SK-N-SH (cell line): Measurements from ENCODE around the gene SDK1. TPM values are rescaled to one million over a fixed set of nuclear protein-coding genes. Genes with fewer than 3 reads are reported as not detected.

Experiments
- CTCF ChIA-PET: fragments of 300-600, 350-600 bp; formaldehyde crosslinking; extraction: SDS; loops from one replicate; lab custom pipeline; 2021; lab: Yijun Ruan, JAX
- POLR2A ChIA-PET: fragments of 350-600 bp; sonication (Branson Sonifier 250); formaldehyde crosslinking; extraction: SDS; loops from one replicate; lab custom pipeline; 2020; ENCODE audit warnings: antibody characterized with exemption, inconsistent platforms; lab: Yijun Ruan, JAX
- DNase-seq: peaks from one replicate; pipeline ENCODE4 v3.0.0; 2012
- H2AFZ ChIP-seq: fragments of 200-600 bp; sonication (generic); 2 replicates; pipeline ENCODE4 v1.8.1; 2016; ENCODE audit warnings: antibody characterized with exemption, mild to moderate bottlenecking, low read depth
- H3F3A ChIP-seq: fragments of 200-600 bp; sonication (generic); replicated peaks from 2 replicates; pipeline ENCODE3; 2016; ENCODE audit warnings: antibody characterized with exemption, mild to moderate bottlenecking; ENCODE audit not compliant: insufficient read depth
- H3K27ac ChIP-seq, 2 experiments: fragments of 200-500 bp in 1 of 2; fragments of 200-600 bp in 1 of 2; sonication (Bioruptor generic) in 1 of 2; sonication (generic), shearing (Covaris generic) in 1 of 2; 2 replicates each; pipeline versions ENCODE4 v1.5.1 to v1.6.1; 2014 to 2016; ENCODE audit warnings: low read depth in 2 of 2, inconsistent platforms in 1 of 2, low read length in 1 of 2, mild to moderate bottlenecking in 1 of 2, mixed read lengths in 1 of 2
- H3K27me3 ChIP-seq: fragments of 200-600 bp; sonication (generic), shearing (Covaris generic); 2 replicates; pipeline ENCODE4 v1.6.1; 2016; ENCODE audit warnings: mixed run types; ENCODE audit not compliant: insufficient read depth
- H3K36me3 ChIP-seq, 2 experiments: fragments of 200-500 bp in 1 of 2; fragments of 200-600 bp in 1 of 2; sonication (Bioruptor generic) in 1 of 2; sonication (generic) in 1 of 2; replicated peaks in 1 of 2; 2 replicates each; pipeline versions ENCODE3 to v1.5.1; 2014 to 2016; ENCODE audit warnings: low read length in 1 of 2, mild to moderate bottlenecking in 1 of 2; ENCODE audit not compliant: insufficient read depth in 2 of 2, control insufficient read depth in 1 of 2
- H3K4me1 ChIP-seq, 2 experiments: fragments of 200-500 bp in 1 of 2; fragments of 200-600 bp in 1 of 2; sonication (Bioruptor generic) in 1 of 2; sonication (generic), shearing (Covaris generic) in 1 of 2; 2 replicates each; pipeline versions ENCODE4 v1.5.1 to v1.6.1; 2014 to 2016; ENCODE audit warnings: low read depth in 1 of 2, low read length in 1 of 2, mixed run types in 1 of 2; ENCODE audit not compliant: insufficient read depth in 2 of 2, control insufficient read depth in 1 of 2
- H3K4me2 ChIP-seq: fragments of 200-600 bp; sonication (generic), shearing (Covaris generic); 2 replicates; pipeline ENCODE4 v1.6.1; 2017; ENCODE audit warnings: mixed run types
- H3K4me3 ChIP-seq, 2 experiments: fragments of 200-500 bp in 1 of 2; fragments of 200-600 bp in 1 of 2; sonication (Bioruptor generic) in 1 of 2; sonication (generic), shearing (Covaris generic) in 1 of 2; 2 replicates each; pipeline versions ENCODE4 v1.5.1 to v1.8.1; 2014 to 2016; ENCODE audit warnings: low read depth in 2 of 2, inconsistent platforms in 1 of 2, low read length in 1 of 2, mild to moderate bottlenecking in 1 of 2, mixed read lengths in 1 of 2, moderate library complexity in 1 of 2
- H3K79me2 ChIP-seq: fragments of 200-600 bp; sonication (generic); 2 replicates; pipeline ENCODE4 v1.8.1; 2017; ENCODE audit warnings: mild to moderate bottlenecking; ENCODE audit not compliant: insufficient read depth
- H3K9ac ChIP-seq: fragments of 200-600 bp; sonication (generic); 2 replicates; pipeline ENCODE4 v1.6.1; 2017; ENCODE audit warnings: mixed run types
- H3K9me2 ChIP-seq: fragments of 200-600 bp; sonication (generic); 2 replicates; pipeline ENCODE4 v1.6.1; 2017; ENCODE audit warnings: mixed run types
- H3K9me3 ChIP-seq: fragments of 200-600 bp; sonication (generic); 2 replicates; pipeline ENCODE4 v1.6.1; 2017; ENCODE audit warnings: mixed run types, mild to moderate bottlenecking, moderate library complexity
- H4K20me1 ChIP-seq: fragments of 200-600 bp; sonication (generic); 2 replicates; pipeline ENCODE4 v1.6.1; 2017; ENCODE audit warnings: mild to moderate bottlenecking, mixed run types; ENCODE audit not compliant: insufficient read depth
- CHD2 ChIP-seq: fragments of 150-350 bp; IDR thresholded peaks from 2 replicates; pipeline ENCODE4 v1.6.1; 2018; ENCODE audit warnings: low read length; ENCODE audit not compliant: partially characterized antibody
- FOXM1 ChIP-seq: IDR thresholded peaks from 2 replicates; pipeline ENCODE4 v1.4.0; 2012; ENCODE audit warnings: low read depth, mild to moderate bottlenecking
- GABPA ChIP-seq: IDR thresholded peaks from 2 replicates; pipeline ENCODE4 v1.4.0; 2012; ENCODE audit warnings: low read depth, mild to moderate bottlenecking
- GATA2 ChIP-seq: sonication (generic); formaldehyde crosslinking; IDR thresholded peaks from 2 replicates; pipeline ENCODE4 v1.5.0; 2020; ENCODE audit warnings: mild to moderate bottlenecking, missing genetic modification reagents
- JUND ChIP-seq: IDR thresholded peaks from 2 replicates; pipeline ENCODE4 v1.4.0; 2012
- MXI1 ChIP-seq: IDR thresholded peaks from 2 replicates; pipeline ENCODE4 v1.6.1; 2012; ENCODE audit warnings: mild to moderate bottlenecking, low read depth, low read length, improper control_type of control experiment
- NFIC ChIP-seq: IDR thresholded peaks from 2 replicates; pipeline ENCODE4 v1.4.0; 2012; ENCODE audit warnings: borderline replicate concordance
- RAD21 ChIP-seq: IDR thresholded peaks from 2 replicates; pipeline ENCODE4 v1.6.1; 2012; ENCODE audit warnings: mild to moderate bottlenecking, low read length
- RFX5 ChIP-seq: IDR thresholded peaks from 2 replicates; pipeline ENCODE4 v1.6.1; 2012; ENCODE audit warnings: mild to moderate bottlenecking, improper control_type of control experiment, low read length
- RXRA ChIP-seq: IDR thresholded peaks from 2 replicates; pipeline ENCODE4 v1.4.0; 2012; ENCODE audit warnings: low read depth, mild to moderate bottlenecking, borderline replicate concordance
- SIN3A ChIP-seq: IDR thresholded peaks from 2 replicates; pipeline ENCODE4 v1.6.1; 2012; ENCODE audit warnings: low read depth, mild to moderate bottlenecking, low read length, moderate library complexity, borderline replicate concordance
- SMC3 ChIP-seq: IDR thresholded peaks from 2 replicates; pipeline ENCODE4 v1.6.1; 2012; ENCODE audit warnings: low read depth, low read length, improper control_type of control experiment
- TCF12 ChIP-seq: IDR thresholded peaks from 2 replicates; pipeline ENCODE4 v1.4.0; 2012
- WGBS: methylation state at CpG from one replicate; pipeline ENCODE4 v1.1.6; 2017; ENCODE audit warnings: low lambda C conversion rate; 5-methylcytosine and 5-hydroxymethylcytosine counted together
- polyA plus RNA-seq, 3 experiments: library from polyadenylated mRNA; depleted of rRNA; stranded (reverse); fragments of >200 nt; gene quantifications; 2 replicates each; pipeline ENCODE4 v1.2.3, GENCODE V29; 2012
- TF ChIP-seq, protein P1 (sequence below): fragments of 150-350 bp; IDR thresholded peaks from 2 replicates; pipeline ENCODE4 v1.6.1; 2016; ENCODE audit warnings: mild to moderate bottlenecking, low read depth, low read length
- TF ChIP-seq, protein P2 (sequence below): IDR thresholded peaks from 2 replicates; pipeline ENCODE4 v1.4.0; 2012; ENCODE audit warnings: low read depth
- TF ChIP-seq, protein P3 (sequence below): fragments of 150-350 bp; IDR thresholded peaks from 2 replicates; pipeline ENCODE4 v1.6.1; 2017; ENCODE audit warnings: antibody characterized with exemption, low read length, low read depth, borderline replicate concordance
- TF ChIP-seq, protein P4 (sequence below): IDR thresholded peaks from 2 replicates; pipeline ENCODE4 v1.4.0; 2012; ENCODE audit warnings: low read depth, borderline replicate concordance

The SDK1 gene
- polyA plus RNA-seq, 1 of the 3 experiments (the other 2 are of a cell fraction) = 1.2 TPM

DNA sequence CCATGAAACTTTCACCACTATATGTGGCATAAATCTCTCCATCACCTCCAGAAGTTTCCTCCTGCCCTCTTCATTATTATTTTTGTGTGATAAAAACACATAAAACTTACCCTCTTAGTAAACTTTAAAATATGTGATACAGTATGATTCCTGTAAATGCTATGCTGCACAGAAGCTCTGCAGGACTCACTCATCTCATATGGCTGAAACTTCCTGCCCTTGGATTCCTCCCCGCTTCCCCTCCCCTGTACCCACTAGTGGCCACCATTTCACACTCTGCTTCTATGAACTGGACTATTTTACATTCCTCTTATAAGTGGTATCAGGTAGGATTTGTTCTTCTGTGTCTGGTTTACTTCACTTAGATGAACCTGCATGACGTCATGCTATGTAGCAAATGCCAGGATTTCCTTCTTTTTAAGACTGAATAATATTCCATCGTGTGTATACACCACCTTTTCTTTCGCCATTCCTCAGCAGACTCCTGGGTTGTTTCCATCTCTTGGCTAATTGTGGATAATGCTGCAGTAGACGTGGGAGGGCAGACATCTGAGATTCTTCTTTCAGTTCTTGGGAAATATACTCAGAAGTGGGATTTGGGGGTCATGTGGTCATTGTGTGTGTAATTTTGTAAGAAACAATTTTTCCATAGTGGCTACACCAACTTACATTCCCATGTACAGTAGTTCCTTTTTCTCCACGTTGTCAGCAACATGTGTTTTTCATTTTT lies 335.2 kb downstream of the SDK1 start (continued):
- TF ChIP-seq, protein P1, sequence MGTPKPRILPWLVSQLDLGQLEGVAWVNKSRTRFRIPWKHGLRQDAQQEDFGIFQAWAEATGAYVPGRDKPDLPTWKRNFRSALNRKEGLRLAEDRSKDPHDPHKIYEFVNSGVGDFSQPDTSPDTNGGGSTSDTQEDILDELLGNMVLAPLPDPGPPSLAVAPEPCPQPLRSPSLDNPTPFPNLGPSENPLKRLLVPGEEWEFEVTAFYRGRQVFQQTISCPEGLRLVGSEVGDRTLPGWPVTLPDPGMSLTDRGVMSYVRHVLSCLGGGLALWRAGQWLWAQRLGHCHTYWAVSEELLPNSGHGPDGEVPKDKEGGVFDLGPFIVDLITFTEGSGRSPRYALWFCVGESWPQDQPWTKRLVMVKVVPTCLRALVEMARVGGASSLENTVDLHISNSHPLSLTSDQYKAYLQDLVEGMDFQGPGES = no peak
- TF ChIP-seq, protein P2, sequence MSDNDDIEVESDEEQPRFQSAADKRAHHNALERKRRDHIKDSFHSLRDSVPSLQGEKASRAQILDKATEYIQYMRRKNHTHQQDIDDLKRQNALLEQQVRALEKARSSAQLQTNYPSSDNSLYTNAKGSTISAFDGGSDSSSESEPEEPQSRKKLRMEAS = no peak
- no peak for TF ChIP-seq CHD2
- TF ChIP-seq SIN3A = no peak
- TF ChIP-seq RAD21 = no peak

DNA sequence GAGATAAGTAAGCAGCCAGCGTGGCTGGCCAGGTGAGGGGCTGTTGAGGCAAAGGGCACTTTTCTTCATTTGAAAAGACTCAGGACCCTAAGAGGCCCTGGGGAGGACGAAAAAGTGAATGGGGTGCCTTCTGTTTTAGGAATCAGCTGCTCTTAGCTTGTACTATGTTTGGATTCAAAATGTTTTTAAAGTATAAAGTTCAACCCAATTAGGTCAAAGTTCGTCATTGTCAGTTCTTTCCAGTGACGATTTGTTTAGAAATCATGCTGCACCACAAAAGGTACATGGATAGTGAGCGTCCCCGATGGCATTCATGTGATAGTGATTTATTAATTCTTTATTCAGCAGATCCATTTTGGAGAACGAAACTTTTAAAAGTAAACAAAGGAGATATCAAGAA lies 338.2 kb downstream of the SDK1 start:
- WGBS = 55% methylated on average over 7 of the region's 7 CpGs
- Histone ChIP-seq H3K4me1 (no peaks in the 10 kb centered on the region), H3K79me2 (no peaks in the 10 kb centered on the region), H3K36me3 (no peaks in the 10 kb centered on the region), H3K4me3 (no peak overlapping the region), H4K20me1 (no peaks in the 10 kb centered on the region), H3K27ac (no peak overlapping the region), H3K27me3 (no peaks in the 10 kb centered on the region), H2AFZ (no peak overlapping the region), H3K9me2 (no peaks in the 10 kb centered on the region), H3K9me3 (no peaks in the 10 kb centered on the region), H3K4me2 (no peak overlapping the region), H3F3A (no peaks in the 10 kb centered on the region), H3K9ac (no peak overlapping the region)
- TF ChIP-seq, protein P1 = no peak
- TF ChIP-seq JUND = no peak
- TF ChIP-seq RFX5 = no peak
- TF ChIP-seq, protein P3, sequence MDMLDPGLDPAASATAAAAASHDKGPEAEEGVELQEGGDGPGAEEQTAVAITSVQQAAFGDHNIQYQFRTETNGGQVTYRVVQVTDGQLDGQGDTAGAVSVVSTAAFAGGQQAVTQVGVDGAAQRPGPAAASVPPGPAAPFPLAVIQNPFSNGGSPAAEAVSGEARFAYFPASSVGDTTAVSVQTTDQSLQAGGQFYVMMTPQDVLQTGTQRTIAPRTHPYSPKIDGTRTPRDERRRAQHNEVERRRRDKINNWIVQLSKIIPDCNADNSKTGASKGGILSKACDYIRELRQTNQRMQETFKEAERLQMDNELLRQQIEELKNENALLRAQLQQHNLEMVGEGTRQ = no peak
- TF ChIP-seq SMC3 = no peak
- TF ChIP-seq, protein P4, sequence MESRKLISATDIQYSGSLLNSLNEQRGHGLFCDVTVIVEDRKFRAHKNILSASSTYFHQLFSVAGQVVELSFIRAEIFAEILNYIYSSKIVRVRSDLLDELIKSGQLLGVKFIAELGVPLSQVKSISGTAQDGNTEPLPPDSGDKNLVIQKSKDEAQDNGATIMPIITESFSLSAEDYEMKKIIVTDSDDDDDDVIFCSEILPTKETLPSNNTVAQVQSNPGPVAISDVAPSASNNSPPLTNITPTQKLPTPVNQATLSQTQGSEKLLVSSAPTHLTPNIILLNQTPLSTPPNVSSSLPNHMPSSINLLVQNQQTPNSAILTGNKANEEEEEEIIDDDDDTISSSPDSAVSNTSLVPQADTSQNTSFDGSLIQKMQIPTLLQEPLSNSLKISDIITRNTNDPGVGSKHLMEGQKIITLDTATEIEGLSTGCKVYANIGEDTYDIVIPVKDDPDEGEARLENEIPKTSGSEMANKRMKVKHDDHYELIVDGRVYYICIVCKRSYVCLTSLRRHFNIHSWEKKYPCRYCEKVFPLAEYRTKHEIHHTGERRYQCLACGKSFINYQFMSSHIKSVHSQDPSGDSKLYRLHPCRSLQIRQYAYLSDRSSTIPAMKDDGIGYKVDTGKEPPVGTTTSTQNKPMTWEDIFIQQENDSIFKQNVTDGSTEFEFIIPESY = no peak
- no peak for TF ChIP-seq GATA2
- no peak for TF ChIP-seq GABPA
- no peak for TF ChIP-seq MXI1
- no peak for TF ChIP-seq TCF12
- no peak for TF ChIP-seq FOXM1
- no peak for TF ChIP-seq NFIC
- TF ChIP-seq RXRA = no peak
- ChIA-PET POLR2A (no interaction called here), CTCF (interaction anchor here (1.3 to 1.6 kb wide), 2 partner anchors 10 to 19 kb away, joined by 4 read pairs; no protein-coding TSS in a partner anchor)
- DNase-seq = no peak
